HG03342 (cell line): Measurements from ENCODE around the gene RPS4Y1.
"Not testable (repeated sequence)": the region's sequence is repeated elsewhere in the genome, so short reads cannot be mapped to it uniquely, and the experiment has no call there.

Source experiments
- ATAC-seq: cut with Tn5 transposase; IDR thresholded peaks from one replicate; pipeline ENCODE4 v1.9.1; 2021; ENCODE audit warnings: mild to moderate bottlenecking, moderate library complexity; ENCODE audit not compliant: unreplicated experiment

RPS4Y1 gene

GRCh38 chrY:2841471-2841893 lies at the start of gene RPS4Y1:
Gene RPS4Y1, plus strand, starts transcription at chrY:2841602. Its CDS starts 23 bp downstream, at chrY:2841625.
- ATAC-seq = no peak

- no peak for ATAC-seq
Observed at GRCh38 chrY:2796977-2797523, 44.4 kb upstream of the RPS4Y1 start.

DNA sequence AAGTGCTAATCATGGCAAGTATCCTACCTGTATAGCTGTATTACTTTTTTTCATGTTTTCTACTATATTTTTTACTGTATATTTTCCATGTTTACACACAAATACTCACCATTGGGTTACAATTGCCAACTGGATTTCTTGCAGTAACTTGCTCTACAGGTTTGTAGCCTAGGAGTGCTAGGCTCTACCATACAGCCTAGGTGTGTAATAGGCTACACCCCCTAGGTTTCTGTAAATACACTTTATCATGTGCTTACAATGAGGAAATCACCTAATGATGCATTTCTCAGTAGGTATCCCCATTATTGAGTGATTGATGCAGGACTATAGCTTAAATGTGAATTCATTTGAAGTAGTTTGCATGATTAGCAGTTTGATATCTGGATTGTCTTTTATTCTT lies 43.4 kb upstream of the RPS4Y1 start:
- ATAC-seq = no peak

- ATAC-seq = no peak
Observed at GRCh38 chrY:2800246-2800645, 41.2 kb upstream of the RPS4Y1 start.

DNA sequence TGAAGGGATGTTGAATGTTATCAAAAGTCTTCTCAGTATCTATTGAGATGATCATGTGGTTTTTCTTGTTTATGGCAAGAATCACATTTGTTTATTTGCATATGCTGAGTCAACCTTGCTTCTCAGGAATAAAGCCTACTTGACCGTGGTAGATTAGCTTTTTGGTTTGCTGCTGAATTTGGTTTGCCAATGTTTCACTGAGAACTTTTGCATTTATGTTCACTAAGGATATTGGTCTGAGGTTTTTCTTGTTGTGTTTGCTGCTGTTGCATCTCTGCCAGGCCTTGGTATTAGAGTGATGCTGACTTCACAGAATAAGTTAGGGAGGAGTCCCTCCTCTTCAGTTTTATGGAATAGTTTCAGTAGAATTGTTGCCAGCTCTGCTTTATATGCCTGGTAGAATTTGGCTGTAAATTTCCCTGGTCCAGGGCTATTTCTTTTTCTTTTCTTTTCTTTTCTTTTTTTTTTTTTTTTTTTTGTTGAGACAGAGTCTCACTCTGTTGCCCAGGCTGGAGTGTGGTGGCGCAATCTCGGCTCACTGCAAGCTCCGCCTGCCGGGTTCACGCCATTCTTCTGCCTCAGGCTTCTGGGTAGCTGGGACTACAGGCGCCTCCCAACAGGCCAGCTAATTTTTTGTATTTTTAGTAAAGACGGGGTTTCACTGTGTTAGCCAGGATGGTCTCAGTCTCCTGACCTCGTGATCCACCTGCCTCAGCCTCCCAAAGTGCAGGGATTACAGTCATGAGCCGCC lies 24.1 kb upstream of the RPS4Y1 start:
- ATAC-seq = not testable (repeated sequence)

- no peak for ATAC-seq
Observed at GRCh38 chrY:2824471-2824870, 16.9 kb upstream of the RPS4Y1 start.

DNA sequence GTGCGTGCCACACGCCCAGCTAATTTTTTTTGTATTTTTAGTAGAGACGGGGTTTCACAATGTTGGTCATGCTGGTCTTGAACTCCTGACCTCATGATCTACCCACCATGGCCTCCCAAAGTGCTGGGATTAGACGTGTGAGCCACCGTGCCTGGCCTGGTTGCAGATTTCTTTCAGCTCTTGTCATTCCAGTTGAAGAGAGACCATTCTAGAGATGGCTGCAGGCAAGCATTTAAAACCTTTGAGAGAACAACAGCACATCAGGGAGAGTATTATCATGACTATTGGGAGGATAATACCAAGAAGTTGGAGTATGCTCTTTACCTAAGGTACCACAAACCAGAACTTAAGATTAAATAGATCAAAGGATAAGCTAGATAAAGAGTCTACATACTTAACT lies 12.9 kb upstream of the RPS4Y1 start:
- ATAC-seq = no peak

DNA sequence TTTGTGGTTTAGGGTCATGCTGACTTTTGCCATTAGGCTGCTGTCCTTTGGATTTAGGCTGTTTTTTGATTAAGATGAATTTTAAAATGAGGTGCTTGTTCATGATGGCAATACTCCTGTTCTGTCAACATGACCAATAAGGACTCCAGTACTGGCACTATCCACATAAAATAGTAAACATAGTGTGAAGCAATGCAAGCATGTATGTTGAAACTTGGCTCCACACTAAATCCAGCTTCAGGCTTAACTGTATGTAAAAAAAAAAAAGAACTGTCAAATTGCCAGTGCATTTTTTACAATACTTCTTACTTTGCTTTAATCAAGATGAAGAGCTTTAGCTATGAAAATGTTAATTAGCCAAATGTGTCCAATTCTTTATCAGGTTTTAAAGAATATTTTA lies 6.2 kb upstream of the RPS4Y1 start:
- no peak for ATAC-seq

- no peak for ATAC-seq
Observed at GRCh38 chrY:2837078-2837477, 4.3 kb upstream of the RPS4Y1 start.

DNA sequence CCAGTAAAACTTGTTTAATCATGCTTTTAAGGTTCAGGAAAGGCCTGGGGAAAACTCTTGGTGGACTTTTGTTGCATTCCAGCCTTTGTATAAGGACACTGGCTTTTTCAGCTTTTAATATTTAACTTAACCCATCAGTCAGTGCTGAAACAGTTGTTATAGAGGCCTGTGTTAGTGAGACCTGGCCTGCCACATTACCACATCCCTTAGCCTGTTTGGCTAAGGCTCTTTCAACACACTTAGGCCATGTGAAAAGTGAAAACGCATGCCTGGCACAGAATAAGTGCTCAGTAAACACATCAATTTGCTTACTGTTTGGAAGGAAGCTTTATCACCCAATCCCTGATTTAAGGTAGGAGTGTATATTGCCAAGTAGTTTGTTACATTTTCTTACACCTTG lies 3.5 kb upstream of the RPS4Y1 start:
- no peak for ATAC-seq

DNA sequence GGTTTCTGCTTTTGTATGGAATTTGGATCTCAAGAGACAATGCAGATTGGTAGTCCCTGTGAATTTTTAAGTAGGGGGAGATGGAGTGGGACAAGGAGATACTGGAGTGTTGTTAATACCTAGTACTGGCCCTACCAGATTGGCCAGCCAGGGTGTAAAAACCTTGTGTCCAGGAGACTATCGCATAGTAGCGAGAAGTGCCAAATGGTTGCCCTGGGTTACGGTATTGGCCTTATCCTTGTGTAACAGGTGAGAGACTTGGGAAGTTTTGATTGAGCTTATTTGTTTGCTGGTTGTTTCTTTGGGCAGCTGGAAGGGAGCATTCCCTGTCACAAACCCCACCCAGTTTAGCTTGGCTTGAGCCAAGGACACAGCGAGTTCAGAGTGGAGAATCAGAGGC lies 5.4 kb downstream of the RPS4Y1 start:
- ATAC-seq = no peak

- no peak for ATAC-seq
Observed at GRCh38 chrY:2848384-2848783, 7.0 kb downstream of the RPS4Y1 start.

DNA sequence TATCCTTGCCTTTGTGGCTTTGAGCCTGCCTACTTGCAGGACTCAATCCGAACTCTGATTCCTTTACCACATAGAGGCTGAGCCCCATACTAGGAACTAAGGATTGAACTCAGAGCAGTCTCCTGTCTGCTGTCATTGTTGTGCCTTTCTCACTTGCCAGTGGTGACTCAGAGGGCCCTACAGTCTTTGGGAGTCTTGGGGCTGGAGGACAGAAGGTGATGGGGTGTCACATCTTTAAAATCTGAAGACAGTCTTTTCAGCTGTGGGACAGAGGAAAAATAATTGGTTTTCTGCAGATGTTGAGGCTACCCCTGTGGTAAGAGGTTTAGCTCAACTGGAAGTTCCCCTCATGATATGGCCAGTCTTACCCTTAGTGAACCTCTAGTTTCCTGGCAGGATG lies 8.0 kb downstream of the RPS4Y1 start:
- no peak for ATAC-seq

GRCh38 chrY:2854145-2854774 lies 12.9 kb downstream of the RPS4Y1 start:
- ATAC-seq = no peak

- no peak for ATAC-seq
Observed at GRCh38 chrY:2857068-2857467, 15.7 kb downstream of the RPS4Y1 start.

DNA sequence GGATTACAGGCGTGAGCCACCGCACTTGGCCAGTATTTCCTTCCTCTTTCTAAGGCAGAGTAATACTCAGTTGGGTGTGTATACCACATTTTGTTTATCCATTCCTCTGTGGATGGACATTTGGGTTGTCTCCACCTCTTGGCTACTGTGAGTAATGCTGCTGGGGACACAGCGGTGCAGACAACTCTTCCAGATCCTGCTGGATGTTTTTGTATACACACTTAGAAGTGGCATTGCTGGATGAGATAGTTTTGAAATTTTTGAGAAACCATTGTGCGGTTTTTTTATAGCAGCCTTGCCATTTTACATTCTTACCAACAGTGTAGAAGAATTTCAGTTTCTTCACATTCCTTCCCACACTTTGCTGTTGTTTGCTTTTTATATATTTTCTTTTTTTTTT lies 16.3 kb downstream of the RPS4Y1 start:
- no peak for ATAC-seq

GRCh38 chrY:2859782-2860181 lies 18.4 kb downstream of the RPS4Y1 start:
- no peak for ATAC-seq

- ATAC-seq = no peak
Observed at GRCh38 chrY:2860511-2860910, 19.1 kb downstream of the RPS4Y1 start.

GRCh38 chrY:2866581-2866980 lies 25.2 kb downstream of the RPS4Y1 start:
- ATAC-seq = no peak

DNA sequence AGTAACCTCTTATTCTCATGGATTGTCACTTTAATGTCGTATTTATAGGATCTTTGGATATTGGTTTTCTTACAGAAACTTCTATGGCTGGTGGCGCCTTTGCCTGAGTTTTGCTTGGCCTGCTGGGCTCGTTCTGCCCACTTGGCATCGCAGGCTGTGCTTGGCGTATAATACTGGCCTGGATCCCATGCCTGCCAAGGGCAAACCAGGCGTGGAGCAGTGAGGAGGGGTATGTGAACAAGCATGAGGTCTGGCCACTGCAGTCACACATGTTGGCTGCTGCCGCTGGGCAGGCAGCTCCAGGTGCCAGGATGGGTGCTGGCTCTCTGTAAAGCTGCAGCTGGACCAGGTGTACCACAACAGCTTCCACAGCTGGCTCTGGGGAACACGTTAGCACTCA lies 26.1 kb downstream of the RPS4Y1 start:
- ATAC-seq = no peak

DNA sequence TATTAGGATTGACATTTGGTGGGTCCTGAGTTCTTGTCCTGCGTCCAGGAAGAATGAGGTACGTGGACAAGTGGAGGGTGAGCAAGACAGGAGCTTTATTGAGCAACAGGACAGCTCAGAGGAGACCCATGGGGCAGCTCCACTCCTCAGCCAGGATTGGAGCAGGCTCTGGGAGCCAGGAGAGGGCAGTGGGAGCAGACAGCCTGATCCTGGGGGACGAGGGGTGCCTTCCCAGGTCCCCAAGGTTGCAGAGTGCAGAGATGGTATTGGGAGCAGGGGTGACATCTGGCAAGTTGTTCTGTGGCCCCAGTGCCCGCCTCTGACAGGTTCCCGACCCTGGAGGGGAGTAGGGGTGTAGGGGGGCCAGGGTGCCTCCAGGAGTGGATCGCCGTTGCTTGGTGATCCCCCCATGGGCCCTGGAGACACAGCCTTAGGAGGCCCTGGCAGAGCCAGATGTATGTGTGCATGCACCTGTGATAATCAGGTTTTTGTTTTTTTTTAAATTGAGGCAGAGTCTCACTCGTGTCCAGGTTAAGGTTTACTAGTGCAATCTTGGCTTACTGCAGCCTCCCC lies 26.7 kb downstream of the RPS4Y1 start:
- ATAC-seq = no peak

- ATAC-seq = not testable (repeated sequence)
Observed at GRCh38 chrY:2872234-2872633, 30.8 kb downstream of the RPS4Y1 start.
